ENCODE data around the gene RHBDL1. TPM values are rescaled to one million over a fixed set of nuclear protein-coding genes. Genes with fewer than 3 reads are reported as not detected.

RHBDL1 gene
- total RNA-seq, 1 experiment from 2014 or later = 6.5 TPM

Other genes with a start within 250 kb of the RHBDL1 start
- 53.1 and 58.8 TPM in 2 replicates for gene CAPN15, start 148.0 kb upstream of the RHBDL1 start, total RNA-seq (2014; rRNA removed; shearing (Covaris generic))
- gene PRR35, start 115.3 kb upstream of the RHBDL1 start, total RNA-seq (2014; rRNA removed; shearing (Covaris generic)) = 0.16 TPM in 1 of 2 replicates, not detected in the other
- 0.11 and 0.56 TPM in 2 replicates for gene NHLRC4, start 108.7 kb upstream of the RHBDL1 start, total RNA-seq (2014; rRNA removed; shearing (Covaris generic))
- gene PIGQ, start 105.7 kb upstream of the RHBDL1 start, total RNA-seq (2014; rRNA removed; shearing (Covaris generic)) = 35.4 and 47.3 TPM in 2 replicates
- gene RAB40C, start 85.6 kb upstream of the RHBDL1 start, total RNA-seq (2014; rRNA removed; shearing (Covaris generic)) = 15.6 and 17.4 TPM in 2 replicates
- 0.04 TPM in 1 of 2 replicates, not detected in the other for gene WFIKKN1, start 44.7 kb upstream of the RHBDL1 start, total RNA-seq (2014; rRNA removed; shearing (Covaris generic))
- gene METTL26, start 39.4 kb upstream of the RHBDL1 start, total RNA-seq (2014; rRNA removed; shearing (Covaris generic)) = 266 and 301 TPM in 2 replicates
- gene MCRIP2, start 33.8 kb upstream of the RHBDL1 start, total RNA-seq (2014; rRNA removed; shearing (Covaris generic)) = 54.2 and 55.8 TPM in 2 replicates
- 49.9 and 77.0 TPM in 2 replicates for gene WDR90, start 26.3 kb upstream of the RHBDL1 start, total RNA-seq (2014; rRNA removed; shearing (Covaris generic))
- 140 and 152 TPM in 2 replicates for gene RHOT2, start 7.5 kb upstream of the RHBDL1 start, total RNA-seq (2014; rRNA removed; shearing (Covaris generic))
- 237 and 270 TPM in 2 replicates for gene STUB1, start 4.7 kb downstream of the RHBDL1 start, total RNA-seq (2014; rRNA removed; shearing (Covaris generic))
- gene JMJD8, start 8.7 kb downstream of the RHBDL1 start, total RNA-seq (2014; rRNA removed; shearing (Covaris generic)) = 93.3 and 97.0 TPM in 2 replicates
- 4.0 and 10.0 TPM in 2 replicates for gene WDR24, start 14.7 kb downstream of the RHBDL1 start, total RNA-seq (2014; rRNA removed; shearing (Covaris generic))
- gene FBXL16, start 30.1 kb downstream of the RHBDL1 start, total RNA-seq (2014; rRNA removed; shearing (Covaris generic)) = 0.04 TPM in 1 of 2 replicates, not detected in the other
- gene METRN, start 39.4 kb downstream of the RHBDL1 start, total RNA-seq (2014; rRNA removed; shearing (Covaris generic)) = 201 and 228 TPM in 2 replicates
- 71.1 and 79.8 TPM in 2 replicates for gene ANTKMT, start 45.5 kb downstream of the RHBDL1 start, total RNA-seq (2014; rRNA removed; shearing (Covaris generic))
- 14.4 and 16.5 TPM in 2 replicates for gene CCDC78, start 50.8 kb downstream of the RHBDL1 start, total RNA-seq (2014; rRNA removed; shearing (Covaris generic))
- gene HAGHL, start 51.4 kb downstream of the RHBDL1 start, total RNA-seq (2014; rRNA removed; shearing (Covaris generic)) = 41.0 and 47.9 TPM in 2 replicates
- 39.5 and 43.3 TPM in 2 replicates for gene CIAO3, start 65.3 kb downstream of the RHBDL1 start, total RNA-seq (2014; rRNA removed; shearing (Covaris generic))
- 9.2 and 11.1 TPM in 2 replicates for gene MSLN, start 85.1 kb downstream of the RHBDL1 start, total RNA-seq (2014; rRNA removed; shearing (Covaris generic))
- gene RPUSD1, start 112.7 kb downstream of the RHBDL1 start, total RNA-seq (2014; rRNA removed; shearing (Covaris generic)) = 42.7 and 43.5 TPM in 2 replicates
- gene CHTF18, start 112.9 kb downstream of the RHBDL1 start, total RNA-seq (2014; rRNA removed; shearing (Covaris generic)) = 53.4 and 56.0 TPM in 2 replicates
- not detected in 2 replicates for gene GNG13, start 125.1 kb downstream of the RHBDL1 start, total RNA-seq (2014; rRNA removed; shearing (Covaris generic))